AG10803 (cell line): ENCODE results near the gene NCK1.

Experiments
- DNase-seq: peaks from one replicate; pipeline ENCODE4 v3.0.0; 2010; ENCODE audit warnings: low read depth
- H3K4me3 ChIP-seq: 2 replicates; pipeline ENCODE4 v1.5.1; 2011; ENCODE audit warnings: mild to moderate bottlenecking, low read length, control low read depth
- CTCF ChIP-seq: conservative IDR thresholded peaks from 2 replicates; pipeline ENCODE4 v1.5.1; 2011; ENCODE audit warnings: mild to moderate bottlenecking, low read length, control low read depth, inconsistent platforms

Gene NCK1

GRCh38 chr3:136995652-136996051 lies 133.6 kb downstream of the NCK1 start:
- DNase-seq = peak; percentile 54
- no peak for TF ChIP-seq CTCF
- no peak overlapping the region for H3K4me3 ChIP-seq
